A549 (cell line): ENCODE measurements around the gene ZNF521. TPM values are rescaled to one million over a fixed set of nuclear protein-coding genes. Genes with fewer than 3 reads are reported as not detected.

Experiments used
- ATAC-seq, 2 experiments: fragments of 200-7000 bp in 1 of 2; fragments of >200 bp in 1 of 2; cut with Nextera tagmentation in 1 of 2; cut with Tn5 transposase in 1 of 2; 3 replicates each; pipeline versions ENCODE4 v1.8.0 to v1.9.1; 2018 to 2020; ENCODE audit warnings: mild to moderate bottlenecking in 1 of 2, moderate library complexity in 1 of 2
- CTCF ChIA-PET: fragments of 300-600 bp; sonication (Branson Sonifier 250); formaldehyde crosslinking; extraction: SDS; loops from one replicate; lab custom pipeline; 2021; ENCODE audit warnings: antibody characterized with exemption, inconsistent platforms; lab: Yijun Ruan, JAX
- POLR2A ChIA-PET: fragments of 350-600 bp; formaldehyde crosslinking; extraction: SDS; loops from one replicate; lab custom pipeline; 2021; ENCODE audit warnings: antibody characterized with exemption, inconsistent platforms; lab: Yijun Ruan, JAX
- DNase-seq, 2 experiments: peaks; one replicate each; pipeline versions ENCODE4 v3.0.0 to v3.0.0-alpha.2; 2011 to 2016; ENCODE audit warnings: low read depth in 1 of 2, low spot score in 1 of 2
- FAIRE-seq: peaks from 2 replicates; lab custom pipeline; 2011; peaks lifted over from hg19 to GRCh38; lab: Jason Lieb, UNC
- H3K27ac ChIP-seq, 2 experiments: fragments of >200 bp; sonication (Bioruptor Twin); formaldehyde crosslinking; 3 replicates each; pipeline ENCODE4 v1.5.1; 2016 to 2017
- H3K4me1 ChIP-seq: fragments of >200 bp; sonication (Bioruptor Twin); formaldehyde crosslinking; 3 replicates; pipeline ENCODE4 v1.6.1; 2016
- H3K4me2 ChIP-seq: fragments of >200 bp; sonication (Bioruptor Twin); formaldehyde crosslinking; 3 replicates; pipeline ENCODE4 v1.6.1; 2016
- H3K4me3 ChIP-seq: fragments of >200 bp; sonication (Bioruptor Twin); formaldehyde crosslinking; 3 replicates; pipeline ENCODE4 v1.5.1; 2016
- H3K9me3 ChIP-seq: fragments of >200 bp; sonication (Bioruptor Twin); formaldehyde crosslinking; 3 replicates; pipeline ENCODE4 v1.6.1; 2016
- CEBPB ChIP-seq, 2 experiments: fragments of >200 bp in 1 of 2; sonication (Bioruptor Twin) in 1 of 2; formaldehyde crosslinking in 1 of 2; IDR thresholded peaks; 2 replicates each; pipeline ENCODE4 v1.6.1; 2012 to 2016
- CHD2 ChIP-seq: fragments of 150-350 bp; IDR thresholded peaks from 2 replicates; pipeline ENCODE4 v1.6.1; 2014; ENCODE audit warnings: low read length; ENCODE audit not compliant: partially characterized antibody
- EHMT2 ChIP-seq: fragments of 200-600 bp; sonication (generic); IDR thresholded peaks from 2 replicates; pipeline ENCODE4 v1.6.1; 2016; ENCODE audit warnings: antibody characterized with exemption, low read depth, mild to moderate bottlenecking, moderate library complexity
- EP300 ChIP-seq, 2 experiments: fragments of >200 bp; sonication (Bioruptor Twin); formaldehyde crosslinking; IDR thresholded peaks; 2 replicates in 1 of 2; 3 replicates in 1 of 2; pipeline ENCODE4 v1.6.1; 2016 to 2017
- ESRRA ChIP-seq: fragments of 150-350 bp; IDR thresholded peaks from 2 replicates; pipeline ENCODE4 v1.6.1; 2014; ENCODE audit warnings: mild to moderate bottlenecking, low read length, borderline replicate concordance
- FOXS1 ChIP-seq: fragments of 250-450 bp; sonication (Bioruptor Pico); IDR thresholded peaks from 2 replicates; pipeline ENCODE4 v1.5.0; 2020; ENCODE audit warnings: mild to moderate bottlenecking, moderate library complexity
- HDAC2 ChIP-seq: fragments of 200-600 bp; sonication (generic); IDR thresholded peaks from 2 replicates; pipeline ENCODE4 v1.6.1; 2016
- HOXB13 ChIP-seq: fragments of 250-450 bp; sonication (Bioruptor Pico); IDR thresholded peaks from 2 replicates; pipeline ENCODE4 v1.5.0; 2020; ENCODE audit warnings: low read depth, mild to moderate bottlenecking, moderate library complexity
- JUNB ChIP-seq: fragments of >200 bp; sonication (Bioruptor Twin); formaldehyde crosslinking; IDR thresholded peaks from 2 replicates; pipeline ENCODE4 v1.6.1; 2016
- KDM1A ChIP-seq: fragments of 200-600 bp; sonication (generic); IDR thresholded peaks from 2 replicates; pipeline ENCODE4 v1.6.1; 2016; ENCODE audit warnings: low read depth, mild to moderate bottlenecking
- KDM5A ChIP-seq: fragments of 200-600 bp; sonication (generic); IDR thresholded peaks from 2 replicates; pipeline ENCODE4 v1.6.1; 2016; ENCODE audit warnings: antibody characterized with exemption, mild to moderate bottlenecking
- MAFK ChIP-seq: fragments of 450-650 bp; IDR thresholded peaks from 2 replicates; pipeline ENCODE4 v1.6.1; 2014; ENCODE audit not compliant: partially characterized antibody
- MAZ ChIP-seq: fragments of 150-350 bp; IDR thresholded peaks from 2 replicates; pipeline ENCODE4 v1.6.1; 2014; ENCODE audit warnings: antibody characterized with exemption, low read depth, low read length, borderline replicate concordance
- NFE2L2 ChIP-seq: fragments of 150-350 bp; conservative IDR thresholded peaks from 2 replicates; pipeline ENCODE4 v1.6.1; 2014; ENCODE audit warnings: low read length
- RAD21 ChIP-seq, 2 experiments: fragments of >200 bp in 1 of 2; sonication (Bioruptor Twin) in 1 of 2; formaldehyde crosslinking in 1 of 2; IDR thresholded peaks in 1 of 2; conservative IDR thresholded peaks in 1 of 2; 2 replicates in 1 of 2; 3 replicates in 1 of 2; pipeline ENCODE4 v1.6.1; 2012 to 2018; ENCODE audit warnings: inconsistent platforms in 1 of 2
- SREBF2 ChIP-seq: fragments of 450-650 bp; IDR thresholded peaks from 2 replicates; pipeline ENCODE4 v1.6.1; 2014; ENCODE audit warnings: mild to moderate bottlenecking, moderate library complexity
- ZFP36 ChIP-seq: fragments of 450-650 bp; IDR thresholded peaks from 2 replicates; pipeline ENCODE4 v1.6.1; 2014; ENCODE audit warnings: borderline replicate concordance; ENCODE audit not compliant: partially characterized antibody
- WGBS: methylation state at CpG from one replicate; pipeline ENCODE4 v1.1.6; 2017; ENCODE audit errors: missing lambda C conversion rate; 5-methylcytosine and 5-hydroxymethylcytosine counted together
- polyA plus RNA-seq, 4 experiments: library from polyadenylated mRNA; depleted of rRNA in 3 of 4; stranded (reverse); fragments of >200 nt; fragmentation: RNase III in 1 of 4; extraction: RNeasy Plus Mini Kit Qiagen cat#74134 plus additional on column Dnase treatment in 1 of 4; gene quantifications; 2 replicates in 3 of 4; 3 replicates in 1 of 4; pipeline ENCODE4 v1.2.3, GENCODE V29; 2011 to 2017
- TF ChIP-seq, protein P1 (sequence below): fragments of 450-650 bp; IDR thresholded peaks from 2 replicates; pipeline ENCODE4 v1.6.1; 2014; ENCODE audit warnings: antibody characterized with exemption
- TF ChIP-seq, protein P2 (sequence below): fragments of 250-450 bp; sonication (Bioruptor Pico); IDR thresholded peaks from 2 replicates; pipeline ENCODE4 v1.5.0; 2021; ENCODE audit warnings: mild to moderate bottlenecking, moderate library complexity, borderline replicate concordance

ZNF521 gene
- polyA plus RNA-seq, 2 of the 4 experiments (the other 2 are of a cell fraction) = not detected

- no peak for TF ChIP-seq CEBPB (IDR thresholded peaks at IDR 0.05)
- TF ChIP-seq HDAC2 = no peak
- TF ChIP-seq, all 56 proteins: peak for 0
These were observed 117.7 kb downstream of the ZNF521 start (continued) for GRCh38 chr18:25234322-25234639.

DNA sequence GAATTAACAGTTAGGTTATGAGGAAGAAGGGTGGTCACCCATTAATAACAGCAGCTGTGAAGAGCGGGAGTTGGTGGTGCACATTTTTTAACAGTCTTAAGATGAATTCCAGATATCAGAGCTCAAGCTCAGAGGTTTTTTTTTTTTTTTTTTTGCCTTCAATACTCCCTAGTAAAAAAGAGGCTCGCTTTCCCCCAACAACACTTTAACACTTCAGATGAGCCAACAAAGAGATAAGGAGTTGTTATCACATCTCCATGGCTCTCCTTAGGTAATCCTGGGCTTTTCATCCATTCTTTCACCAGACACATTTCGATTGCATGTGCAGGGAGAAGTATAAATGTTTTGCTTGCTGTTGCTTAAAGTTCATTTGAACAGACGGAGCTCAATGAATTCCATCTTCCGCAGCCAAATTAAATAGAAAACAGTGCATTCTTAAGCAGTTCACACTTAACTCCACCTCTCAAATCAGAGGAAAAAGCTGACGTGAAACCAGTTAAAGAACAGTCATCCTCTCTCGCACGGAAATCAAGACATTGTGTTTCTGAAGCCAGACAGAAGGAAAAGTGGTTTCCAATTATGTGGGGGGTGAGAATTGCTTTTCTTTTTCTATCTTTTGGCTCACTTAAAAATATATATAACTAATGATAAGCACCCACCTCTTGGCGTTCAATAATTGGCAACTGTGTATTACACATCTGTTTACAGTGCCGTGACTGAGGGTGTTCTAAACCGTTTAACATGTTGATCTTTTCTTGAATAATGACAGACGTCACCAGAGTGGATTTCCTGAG lies 118.2 kb downstream of the ZNF521 start:
- DNase-seq = no peak
- CTCF ChIA-PET = interaction anchor here (0.6 kb wide), 1 partner anchor 101 kb away, joined by 4 read pairs; no protein-coding TSS in a partner anchor
- H3K4me3 ChIP-seq = no peak overlapping the region
- H3K27ac ChIP-seq = no peak overlapping the region
- H3K4me2 ChIP-seq = no peak overlapping the region
- no peak for TF ChIP-seq ZFP36
- TF ChIP-seq ESRRA = no peak
- TF ChIP-seq NFE2L2 = no peak
- TF ChIP-seq HOXB13 (CRISPR knock-in tag) = no peak
- TF ChIP-seq CEBPB (IDR thresholded peaks at IDR 0.05) = no peak
- no peak for TF ChIP-seq RAD21 (conservative IDR thresholded peaks at IDR 0.05 in 1 of 2, IDR thresholded peaks at IDR 0.05 in 1 of 2)
- TF ChIP-seq FOXS1 = no peak
- TF ChIP-seq JUNB = no peak
- no peak for TF ChIP-seq MAFK
- no peak for TF ChIP-seq EP300 (IDR thresholded peaks at IDR 0.05)
- TF ChIP-seq, protein P1, sequence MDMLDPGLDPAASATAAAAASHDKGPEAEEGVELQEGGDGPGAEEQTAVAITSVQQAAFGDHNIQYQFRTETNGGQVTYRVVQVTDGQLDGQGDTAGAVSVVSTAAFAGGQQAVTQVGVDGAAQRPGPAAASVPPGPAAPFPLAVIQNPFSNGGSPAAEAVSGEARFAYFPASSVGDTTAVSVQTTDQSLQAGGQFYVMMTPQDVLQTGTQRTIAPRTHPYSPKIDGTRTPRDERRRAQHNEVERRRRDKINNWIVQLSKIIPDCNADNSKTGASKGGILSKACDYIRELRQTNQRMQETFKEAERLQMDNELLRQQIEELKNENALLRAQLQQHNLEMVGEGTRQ = no peak
- TF ChIP-seq, protein P2, sequence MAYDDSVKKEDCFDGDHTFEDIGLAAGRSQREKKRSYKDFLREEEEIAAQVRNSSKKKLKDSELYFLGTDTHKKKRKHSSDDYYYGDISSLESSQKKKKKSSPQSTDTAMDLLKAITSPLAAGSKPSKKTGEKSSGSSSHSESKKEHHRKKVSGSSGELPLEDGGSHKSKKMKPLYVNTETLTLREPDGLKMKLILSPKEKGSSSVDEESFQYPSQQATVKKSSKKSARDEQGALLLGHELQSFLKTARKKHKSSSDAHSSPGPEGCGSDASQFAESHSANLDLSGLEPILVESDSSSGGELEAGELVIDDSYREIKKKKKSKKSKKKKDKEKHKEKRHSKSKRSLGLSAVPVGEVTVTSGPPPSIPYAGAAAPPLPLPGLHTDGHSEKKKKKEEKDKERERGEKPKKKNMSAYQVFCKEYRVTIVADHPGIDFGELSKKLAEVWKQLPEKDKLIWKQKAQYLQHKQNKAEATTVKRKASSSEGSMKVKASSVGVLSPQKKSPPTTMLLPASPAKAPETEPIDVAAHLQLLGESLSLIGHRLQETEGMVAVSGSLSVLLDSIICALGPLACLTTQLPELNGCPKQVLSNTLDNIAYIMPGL (CRISPR knock-in tag) = no peak
- TF ChIP-seq CHD2 = no peak
- TF ChIP-seq KDM1A = no peak
- TF ChIP-seq, all 56 proteins: peak for 0
- Histone ChIP-seq H3K4me1 (no peaks in the 10 kb centered on the region), H3K9me3 (no peaks in the 10 kb centered on the region)
- FAIRE-seq (no peak), ATAC-seq (no peak)
- WGBS = 27% methylated on average over 12 of the region's 12 CpGs
- POLR2A ChIA-PET = no interaction called here

DNA sequence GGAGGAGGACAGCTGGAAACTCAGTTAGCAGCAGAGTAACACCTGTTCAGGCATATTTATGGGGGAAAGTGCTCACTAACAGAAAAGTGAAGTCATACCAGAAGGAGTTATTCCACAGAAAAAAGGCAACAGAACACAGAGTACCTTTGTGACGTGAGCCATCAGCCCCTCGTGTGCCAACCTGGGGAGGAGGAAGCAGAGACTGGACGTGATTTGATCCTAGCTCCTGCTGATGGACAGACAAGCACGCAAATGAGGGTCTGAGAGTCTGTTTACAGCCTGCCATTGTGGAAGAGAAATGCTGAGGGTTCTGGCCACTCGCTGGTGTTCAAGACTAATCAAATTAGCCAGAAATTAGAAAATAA lies 120.7 kb downstream of the ZNF521 start:
- H3K4me2 ChIP-seq = no peak overlapping the region
- WGBS = 15% methylated on average over 5 of the region's 5 CpGs
- POLR2A ChIA-PET = no interaction called here
- CTCF ChIA-PET = no interaction called here
- H3K9me3 ChIP-seq = no peaks in the 10 kb centered on the region
- H3K4me3 ChIP-seq = no peak overlapping the region
- TF ChIP-seq JUNB = no peak
- no peak for TF ChIP-seq KDM1A
- no peak for TF ChIP-seq MAZ
- no peak for TF ChIP-seq EHMT2
- no peak for TF ChIP-seq SREBF2
- no peak for TF ChIP-seq EP300 (IDR thresholded peaks at IDR 0.05)
- TF ChIP-seq KDM5A = no peak
- H3K4me1 ChIP-seq = no peaks in the 10 kb centered on the region
- FAIRE-seq (no peak), DNase-seq (no peak), ATAC-seq (no peak)
- no peak overlapping the region for H3K27ac ChIP-seq
